Renal cortex interstitium (tissue), 11 donors: Measurements from ENCODE around the gene FAM50B. TPM values are rescaled to one million over a fixed set of nuclear protein-coding genes. Genes with fewer than 3 reads are reported as not detected.

Source experiments
- DNase-seq, 11 donors: peaks; one replicate each; pipeline ENCODE4 v3.0.0-alpha.2; 2013; ENCODE audit warnings: low read depth in 9 of 11, low spot score in 4 of 11; ENCODE audit errors: extremely low read depth in 1 of 11
- polyA plus RNA-seq, 3 donors: library from polyadenylated mRNA; unstranded; fragments of 120-200 nt; gene quantifications; one replicate each; pipeline ENCODE4 v1.2.1, GENCODE V29; 2013; ENCODE audit not compliant: insufficient read length in 3 of 3

The FAM50B gene
- polyA plus RNA-seq, 3 donors = 10.3 to 15.3 (median 13.2) TPM

DNA sequence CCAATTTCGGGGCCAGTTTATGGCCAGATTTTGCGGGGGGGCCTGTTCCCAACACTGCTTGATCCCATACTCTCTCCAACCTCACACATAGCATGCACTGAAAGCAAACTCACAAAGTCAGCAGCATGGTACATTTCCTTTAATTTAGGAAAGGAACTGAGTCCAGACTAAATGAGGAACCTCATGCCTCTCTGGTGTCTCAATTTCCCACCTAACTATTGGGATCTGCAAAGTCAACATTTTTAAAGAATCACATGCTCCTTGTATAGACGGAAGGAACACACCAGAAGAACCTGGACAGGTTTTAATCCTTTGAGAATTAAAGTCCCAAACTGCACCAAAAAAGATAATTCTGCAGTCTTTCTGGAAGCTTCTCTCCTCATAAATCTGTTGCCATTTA, 33.3 kb downstream of the FAM50B start:
- DNase-seq = no peak

DNA sequence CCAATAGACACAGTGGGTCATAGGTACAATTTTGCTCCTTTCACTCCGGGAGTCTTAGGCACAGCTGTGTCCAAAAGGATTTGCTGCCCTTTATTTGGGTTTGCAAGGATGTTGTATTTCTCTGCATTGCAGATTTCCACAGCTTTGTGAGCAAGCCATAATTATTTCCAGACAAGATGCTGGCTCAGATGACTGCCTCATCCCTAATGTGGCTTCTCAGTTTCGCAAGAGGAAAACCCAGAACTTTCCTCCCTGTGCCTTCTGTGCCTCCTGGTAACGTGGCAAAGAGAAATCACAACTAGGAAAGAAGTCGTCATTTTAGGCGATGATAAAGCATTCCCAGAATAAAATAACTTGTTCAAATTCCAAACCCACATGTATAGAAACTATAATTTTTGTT, 33.7 kb downstream of the FAM50B start:
- DNase-seq = no peak

DNA sequence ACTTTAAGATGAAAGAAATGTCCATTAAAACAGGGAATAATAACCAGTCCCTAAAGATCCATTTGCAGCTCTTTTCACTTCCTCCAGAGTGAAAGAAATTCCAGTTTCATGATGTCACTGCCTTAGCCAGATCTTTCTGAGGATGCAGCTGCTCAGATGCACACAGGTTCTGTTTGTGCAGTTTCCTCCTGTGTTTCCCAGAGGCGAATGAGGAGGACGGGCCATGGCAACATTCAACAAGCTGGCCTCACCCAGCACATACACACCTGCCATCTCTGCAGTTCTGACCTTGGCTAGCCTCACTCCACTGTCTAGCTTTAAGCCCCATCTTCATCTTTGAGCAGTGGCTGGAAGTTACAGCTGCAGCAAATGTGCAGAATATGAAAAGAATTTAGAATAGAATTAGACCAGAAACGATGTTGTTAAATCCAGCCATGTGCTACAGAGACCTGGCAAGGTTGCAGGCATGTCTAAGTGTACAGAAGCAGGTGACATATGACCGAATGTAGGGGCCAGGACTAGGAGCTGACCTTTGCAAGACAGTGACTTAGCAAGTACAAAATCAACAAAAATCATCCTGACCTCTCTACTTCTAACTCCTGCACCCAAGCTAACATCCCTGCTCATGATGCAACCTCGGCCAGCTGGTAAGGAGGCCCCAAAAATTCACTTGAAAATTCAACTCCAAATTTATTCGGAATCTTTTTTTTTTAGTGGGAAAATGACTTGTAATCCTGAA, 35.0 kb downstream of the FAM50B start:
- DNase-seq = peak in 4 of 11 donors; percentile 22 to 58 (median 47)

DNA sequence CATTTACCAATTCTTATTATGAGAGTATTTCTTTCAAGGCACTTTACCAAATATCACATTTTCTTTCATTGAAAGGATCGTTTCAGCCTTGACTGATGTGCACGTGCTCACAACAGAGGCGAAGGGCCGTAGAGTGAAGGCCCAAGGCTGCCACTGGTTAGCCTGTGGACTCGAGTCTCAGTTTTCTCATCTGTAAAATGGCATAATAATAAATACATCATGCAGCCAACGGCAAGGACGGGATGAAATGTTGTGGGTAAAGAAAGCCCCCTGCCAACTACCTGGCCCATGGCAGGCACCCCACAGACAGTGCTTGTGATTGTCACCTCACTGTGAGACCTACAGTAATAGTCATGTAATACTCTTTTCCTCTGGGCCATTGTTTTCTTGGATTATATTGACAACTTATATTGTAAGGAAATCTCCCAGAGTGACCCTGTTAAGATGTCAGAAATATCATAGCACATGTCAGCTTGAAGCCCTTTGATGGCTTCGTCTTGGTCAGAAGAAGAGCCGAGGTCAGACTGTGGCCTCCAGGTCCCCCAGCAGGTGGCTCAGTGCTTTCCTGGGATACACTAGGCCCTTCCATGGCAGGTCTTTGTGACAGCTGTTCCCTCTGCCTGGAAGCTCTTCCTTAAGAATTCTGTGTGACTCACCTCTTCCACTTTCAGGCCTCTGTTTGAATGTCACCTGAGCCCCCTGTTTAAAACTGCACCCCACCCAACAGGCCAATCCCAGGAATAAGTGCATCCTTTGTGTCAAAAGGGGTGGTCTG, 36.3 kb downstream of the FAM50B start:
- DNase-seq = no peak

DNA sequence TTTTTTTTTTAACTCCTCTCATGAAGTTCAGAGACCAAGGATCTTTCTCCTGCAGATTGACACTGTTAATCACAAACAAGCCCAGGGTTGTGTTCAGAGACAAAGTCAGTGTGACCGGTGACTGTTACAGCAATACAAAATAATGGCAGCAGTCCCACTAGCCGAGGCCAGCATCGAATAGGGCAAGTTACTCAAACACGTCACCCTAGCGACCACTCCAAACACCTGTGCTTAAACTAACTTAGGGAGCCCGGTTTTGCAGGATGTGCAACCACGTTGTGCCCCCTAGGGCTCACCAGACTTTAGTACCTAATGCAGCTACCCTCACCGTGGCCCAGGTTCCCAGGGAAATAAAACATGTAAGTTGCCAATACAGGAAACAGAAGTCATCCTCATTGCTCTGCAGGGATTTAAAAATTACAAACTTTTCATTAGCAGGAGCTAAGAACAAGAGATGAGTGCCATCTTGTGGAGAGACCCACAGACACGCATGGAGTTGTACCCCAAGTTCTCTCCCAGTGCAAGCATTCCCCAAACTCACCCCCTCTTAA, 38.1 kb downstream of the FAM50B start:
- no peak for DNase-seq

DNA sequence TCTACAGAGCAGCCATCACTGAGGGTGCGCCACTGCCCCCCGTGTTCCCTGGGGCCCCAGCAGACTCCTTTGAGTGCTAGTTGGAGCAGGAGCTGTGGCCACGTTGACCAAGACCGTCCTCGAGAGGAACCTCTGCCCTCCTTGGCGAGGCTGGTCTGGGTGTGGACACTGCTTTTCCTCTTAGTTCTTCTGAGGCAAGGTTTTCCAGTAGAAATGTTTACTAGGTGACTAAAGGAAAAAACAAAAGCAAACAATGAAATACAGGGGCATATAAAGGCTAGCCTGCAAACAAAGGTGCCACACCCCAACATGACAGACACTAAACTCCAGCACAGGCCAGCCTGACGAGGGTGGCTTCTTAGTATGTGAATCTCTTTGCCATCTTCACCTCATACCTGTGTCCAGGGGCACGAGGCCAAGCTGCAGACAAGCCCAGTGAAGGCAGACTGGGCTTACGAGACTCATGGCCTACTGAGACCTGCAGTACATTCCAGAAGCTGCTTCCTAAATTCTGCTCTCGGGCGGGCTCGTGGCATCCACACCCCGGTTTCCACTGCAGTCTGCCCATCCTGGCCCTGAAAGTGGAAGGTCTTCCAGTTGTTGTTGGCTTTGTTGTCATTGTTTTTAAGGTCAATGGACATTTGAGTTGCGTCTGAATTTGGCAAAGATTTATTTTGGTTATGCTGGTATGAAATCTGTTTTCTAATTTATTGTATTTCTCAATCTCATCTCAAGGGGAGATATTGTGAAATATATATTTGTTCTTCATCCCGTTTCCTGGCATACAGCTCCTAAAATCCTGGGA, 39.2 kb downstream of the FAM50B start:
- DNase-seq = no peak

DNA sequence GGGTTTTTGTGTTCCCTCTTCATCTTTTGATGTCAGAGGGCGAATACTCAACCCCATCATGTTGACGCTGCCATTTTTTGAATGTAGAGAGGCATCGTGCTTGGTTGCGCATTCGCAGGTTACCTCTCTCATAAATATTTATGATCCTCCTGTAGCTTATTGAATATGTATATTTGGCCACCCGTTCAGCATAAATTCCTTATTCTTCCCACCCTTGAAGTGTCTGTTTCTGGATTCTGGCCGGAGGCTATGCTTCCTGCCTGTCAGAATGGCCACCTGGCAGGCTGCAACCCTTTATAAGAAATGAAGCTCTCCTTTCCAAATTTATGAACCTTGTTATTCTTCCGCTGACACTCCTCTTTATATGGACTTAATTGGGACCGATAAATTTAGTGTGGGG, 40.9 kb downstream of the FAM50B start:
- no peak for DNase-seq

DNA sequence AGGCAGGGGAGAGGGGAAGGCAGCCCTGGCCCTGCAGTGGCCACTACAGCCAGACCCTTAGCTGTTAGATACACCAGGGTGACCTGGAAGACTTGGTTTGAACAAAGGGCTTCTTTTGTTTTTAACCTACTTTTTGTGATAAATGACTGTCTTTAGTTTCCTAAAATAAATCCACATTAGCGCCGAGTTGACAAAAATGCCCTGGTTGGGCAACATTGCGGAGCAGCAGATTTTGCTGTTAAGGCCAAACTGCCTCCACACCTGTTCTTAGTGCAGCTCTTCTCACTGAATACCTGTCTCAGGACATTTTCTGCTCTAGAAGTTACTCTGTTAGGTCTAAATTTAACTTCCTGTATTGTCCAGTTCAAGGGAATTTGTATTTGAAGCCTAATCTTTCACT, 42.7 kb downstream of the FAM50B start:
- no peak for DNase-seq

DNA sequence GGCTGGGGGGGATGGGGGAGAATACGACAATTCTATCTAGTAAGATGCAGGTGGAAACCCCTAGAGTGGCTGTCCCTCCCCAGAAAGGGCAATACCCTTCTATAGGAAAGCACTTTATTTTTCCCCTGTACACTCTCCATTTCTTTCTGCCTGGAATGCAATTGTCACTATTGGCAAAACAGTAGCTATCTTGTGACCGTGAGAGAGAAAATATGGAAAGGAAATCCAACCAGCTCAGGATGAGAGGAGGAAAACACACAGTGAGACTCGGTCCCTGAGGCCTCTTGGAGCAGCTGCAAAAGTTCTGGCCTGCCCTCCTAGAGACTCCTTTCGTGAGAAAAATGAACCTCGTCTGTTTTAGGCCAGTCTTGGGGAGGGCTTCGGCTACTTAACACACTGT, 43.4 kb downstream of the FAM50B start:
- no peak for DNase-seq

DNA sequence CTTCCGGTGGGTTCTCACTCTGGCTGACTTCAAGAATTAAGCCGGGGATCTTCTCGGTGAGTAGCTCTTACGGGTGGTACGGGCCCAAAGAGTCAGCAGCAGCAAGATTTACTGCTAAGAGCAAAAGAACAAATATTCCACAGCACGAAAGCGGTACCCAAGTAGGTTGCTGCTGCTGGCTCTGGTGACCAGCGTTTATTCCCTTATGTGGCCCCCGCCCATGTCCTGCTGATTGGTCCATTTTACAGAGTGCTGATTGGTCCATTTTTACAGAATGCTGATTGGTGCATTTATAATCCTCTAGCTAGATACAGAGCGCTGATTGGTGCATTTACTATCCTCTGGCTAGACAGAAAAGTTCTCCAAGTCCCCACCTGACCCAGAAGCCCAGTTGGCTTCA, 44.3 kb downstream of the FAM50B start:
- DNase-seq = no peak

DNA sequence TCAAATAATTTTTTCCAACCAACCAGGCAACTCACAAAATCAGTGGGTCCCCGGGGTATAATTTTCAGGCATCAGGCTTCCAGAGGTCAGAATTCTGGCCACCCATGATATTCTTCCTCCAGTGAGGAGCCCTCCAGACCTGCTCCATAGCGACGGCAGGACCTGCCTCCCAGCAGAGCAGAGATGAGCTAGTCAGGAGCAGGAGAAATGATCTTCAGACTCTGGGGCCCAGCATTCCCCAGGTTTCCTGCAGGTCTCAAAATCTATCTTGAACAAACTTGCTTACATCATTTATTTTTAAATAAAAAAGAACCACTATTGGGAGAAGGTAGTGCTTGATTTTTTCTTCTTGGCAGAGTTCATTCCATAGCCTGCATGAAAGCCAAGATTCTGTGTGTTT, 44.7 kb downstream of the FAM50B start:
- no peak for DNase-seq

DNA sequence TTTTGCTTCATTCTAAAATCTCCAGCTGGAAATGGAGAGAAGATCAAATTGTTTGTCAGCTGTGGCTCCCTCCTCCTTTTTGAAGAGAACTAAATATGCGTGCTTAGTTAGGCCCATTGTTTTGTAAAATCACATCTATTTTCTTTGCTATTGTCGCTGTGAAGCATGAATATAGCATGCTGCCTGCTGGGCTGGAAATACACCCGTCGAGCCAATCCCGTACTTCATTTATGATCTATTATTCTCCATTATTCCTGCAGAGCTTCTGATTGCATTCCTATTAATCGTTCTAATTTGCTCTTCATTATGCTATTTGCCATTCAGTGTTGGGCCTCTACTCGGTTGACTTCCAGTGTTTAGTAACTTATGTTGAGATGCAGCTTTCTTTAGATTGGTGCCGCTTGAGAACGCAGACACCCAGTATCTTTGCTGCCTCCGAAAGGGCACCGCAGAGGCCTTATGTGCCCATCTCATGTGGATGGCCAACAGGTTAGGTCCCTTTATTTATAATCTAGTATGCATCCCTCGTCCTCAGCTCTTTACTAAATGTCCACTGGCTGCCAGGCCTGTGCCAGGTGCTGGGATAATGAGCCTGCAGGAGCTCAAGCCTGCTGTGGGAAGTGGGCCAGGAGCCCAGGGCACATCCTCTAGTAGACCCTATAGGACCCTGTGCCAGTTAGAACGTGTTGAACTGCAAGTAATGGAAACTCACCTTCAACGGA, 45.6 kb downstream of the FAM50B start:
- no peak for DNase-seq

DNA sequence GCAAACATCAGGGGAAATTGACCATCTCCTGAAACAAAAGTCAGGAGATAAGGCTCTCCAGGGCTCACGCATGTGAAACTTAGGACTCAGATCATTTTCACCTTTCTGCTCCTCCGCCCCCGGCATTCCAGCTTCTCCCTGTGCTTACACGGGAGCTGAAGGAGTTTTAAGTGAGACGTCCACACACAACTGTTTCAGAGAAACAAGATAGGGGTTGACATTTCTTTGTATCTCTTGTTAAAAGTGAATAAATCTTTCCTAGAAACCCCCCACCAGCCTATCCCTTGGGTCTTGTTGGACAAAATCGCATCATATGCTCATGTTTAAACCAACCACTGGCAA, 46.1 kb downstream of the FAM50B start:
- DNase-seq = no peak

DNA sequence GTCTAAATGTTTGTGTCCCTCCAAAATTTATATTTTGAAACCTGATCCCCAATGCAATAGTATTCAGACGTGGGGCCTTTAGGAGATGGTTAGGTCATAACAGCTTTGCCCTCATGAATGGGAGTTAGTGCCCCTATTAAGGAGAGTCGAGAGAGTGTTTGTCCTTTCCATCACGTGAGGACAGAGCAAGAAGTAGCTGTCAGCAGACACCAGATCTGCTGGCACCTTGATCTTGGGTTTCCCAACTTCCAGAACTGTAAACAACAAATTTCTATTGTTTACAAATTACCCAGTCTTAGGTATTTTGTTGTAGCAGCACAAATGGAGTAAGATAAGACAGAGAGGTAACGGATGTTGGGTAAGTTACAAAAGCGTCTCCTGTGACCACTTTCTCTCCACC, 46.6 kb downstream of the FAM50B start:
- DNase-seq = no peak

DNA sequence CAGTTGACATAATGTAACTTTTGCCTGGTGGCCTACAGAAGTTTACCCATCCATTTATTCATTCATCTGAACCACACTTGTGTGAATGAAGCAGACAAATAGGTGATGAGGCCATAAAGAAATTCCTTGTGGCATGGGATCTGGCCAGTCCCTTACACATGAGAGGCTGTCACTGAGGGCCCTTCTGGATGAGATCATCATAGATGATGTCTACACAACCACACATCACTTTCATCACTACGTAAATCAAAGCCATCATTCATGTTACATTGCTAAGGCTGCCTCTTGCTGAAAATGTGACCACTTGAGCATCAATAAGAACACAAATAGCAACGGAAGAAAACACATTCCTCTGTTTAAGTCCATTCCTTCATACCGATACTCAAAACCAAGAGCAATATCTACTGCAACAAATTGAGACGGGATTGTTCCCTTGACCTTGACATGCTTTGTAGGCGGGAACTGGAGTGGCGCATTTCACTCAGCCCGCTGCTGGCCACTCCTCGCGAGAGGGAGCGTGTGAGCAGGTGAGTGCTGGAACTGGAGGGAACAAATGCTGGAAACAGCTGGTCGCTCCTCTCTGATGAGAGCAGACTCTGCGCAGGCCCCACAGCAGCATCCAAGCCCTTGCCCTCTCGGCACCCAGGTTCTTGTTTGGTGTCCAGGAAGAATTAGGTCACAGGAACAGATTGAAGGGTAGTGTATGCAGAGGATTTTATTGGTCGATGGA, 49.3 kb downstream of the FAM50B start:
- DNase-seq = no peak

DNA sequence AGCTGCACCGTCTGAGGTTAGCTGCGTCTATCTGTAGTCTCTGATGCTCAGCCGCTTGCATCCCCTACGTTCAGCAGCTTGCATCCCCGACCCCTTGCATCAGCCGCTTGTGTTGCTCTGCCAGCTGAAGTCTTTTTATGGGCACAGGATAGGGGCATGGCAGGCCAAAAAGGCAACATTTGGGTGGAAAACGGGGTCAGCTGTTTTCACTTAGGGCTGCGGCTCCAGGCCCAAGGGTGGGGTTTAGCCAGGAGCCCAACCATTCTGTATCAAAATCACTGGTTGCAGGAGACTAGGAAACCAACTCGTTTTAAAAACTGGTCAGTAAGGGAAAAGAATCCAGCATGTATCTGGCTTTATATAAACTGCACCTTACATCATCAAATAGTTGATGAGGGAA, 49.9 kb downstream of the FAM50B start:
- no peak for DNase-seq

DNA sequence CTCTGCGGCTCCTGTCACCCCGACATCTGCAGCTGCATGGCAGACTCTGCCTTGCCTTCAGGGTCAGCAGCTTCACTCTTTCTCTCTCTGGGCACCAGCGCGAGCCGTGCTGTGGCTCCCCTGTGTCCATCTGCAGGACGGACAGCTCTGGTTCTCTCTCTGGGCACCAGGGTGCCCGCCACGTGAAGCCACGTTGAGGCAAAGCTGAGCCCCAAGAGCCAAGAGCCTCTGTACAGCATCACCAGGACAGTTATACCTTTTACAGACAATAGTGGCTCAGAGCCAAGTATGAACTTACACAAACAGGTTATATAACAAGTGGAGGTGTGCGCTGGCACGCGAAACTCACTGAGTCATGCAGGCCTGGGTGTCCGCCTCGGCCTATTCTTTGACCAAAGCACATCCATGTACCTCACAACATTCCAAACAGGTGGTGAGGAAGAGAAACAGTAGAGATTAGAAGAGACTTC, 50.8 kb downstream of the FAM50B start:
- no peak for DNase-seq
